ENCODE results near the gene FGD6.

DNA sequence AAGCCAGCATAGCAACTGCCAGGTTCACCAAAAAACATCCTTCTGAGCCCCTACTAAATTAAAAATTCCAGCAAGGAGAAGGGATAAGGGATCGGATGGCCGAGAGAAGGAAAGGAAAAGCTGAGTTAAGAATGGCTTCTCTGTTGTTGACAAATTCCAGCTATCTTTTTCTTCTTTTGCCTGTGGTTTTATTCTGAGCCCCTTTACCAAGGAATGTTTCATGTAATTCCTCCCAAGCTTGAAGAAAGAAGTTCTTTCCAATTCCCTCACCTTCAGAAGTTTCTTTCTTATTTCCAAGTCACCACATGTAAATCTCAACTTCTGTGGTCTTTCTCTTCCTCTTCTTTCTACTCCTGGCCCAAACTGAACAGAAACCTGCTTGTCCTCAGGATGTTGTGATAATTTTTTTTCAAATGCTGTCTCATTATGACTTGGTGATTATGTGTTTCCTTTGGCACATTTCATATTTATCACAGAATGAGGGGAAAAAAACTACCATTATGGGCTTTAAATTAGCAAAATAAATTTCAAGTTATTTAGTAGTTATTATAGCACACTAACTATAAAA, 40.0 kb downstream of the FGD6 start:
- TF ChIP-seq CTCF (IDR thresholded peaks at IDR 0.05) = no peak
- TF ChIP-seq, protein P1, sequence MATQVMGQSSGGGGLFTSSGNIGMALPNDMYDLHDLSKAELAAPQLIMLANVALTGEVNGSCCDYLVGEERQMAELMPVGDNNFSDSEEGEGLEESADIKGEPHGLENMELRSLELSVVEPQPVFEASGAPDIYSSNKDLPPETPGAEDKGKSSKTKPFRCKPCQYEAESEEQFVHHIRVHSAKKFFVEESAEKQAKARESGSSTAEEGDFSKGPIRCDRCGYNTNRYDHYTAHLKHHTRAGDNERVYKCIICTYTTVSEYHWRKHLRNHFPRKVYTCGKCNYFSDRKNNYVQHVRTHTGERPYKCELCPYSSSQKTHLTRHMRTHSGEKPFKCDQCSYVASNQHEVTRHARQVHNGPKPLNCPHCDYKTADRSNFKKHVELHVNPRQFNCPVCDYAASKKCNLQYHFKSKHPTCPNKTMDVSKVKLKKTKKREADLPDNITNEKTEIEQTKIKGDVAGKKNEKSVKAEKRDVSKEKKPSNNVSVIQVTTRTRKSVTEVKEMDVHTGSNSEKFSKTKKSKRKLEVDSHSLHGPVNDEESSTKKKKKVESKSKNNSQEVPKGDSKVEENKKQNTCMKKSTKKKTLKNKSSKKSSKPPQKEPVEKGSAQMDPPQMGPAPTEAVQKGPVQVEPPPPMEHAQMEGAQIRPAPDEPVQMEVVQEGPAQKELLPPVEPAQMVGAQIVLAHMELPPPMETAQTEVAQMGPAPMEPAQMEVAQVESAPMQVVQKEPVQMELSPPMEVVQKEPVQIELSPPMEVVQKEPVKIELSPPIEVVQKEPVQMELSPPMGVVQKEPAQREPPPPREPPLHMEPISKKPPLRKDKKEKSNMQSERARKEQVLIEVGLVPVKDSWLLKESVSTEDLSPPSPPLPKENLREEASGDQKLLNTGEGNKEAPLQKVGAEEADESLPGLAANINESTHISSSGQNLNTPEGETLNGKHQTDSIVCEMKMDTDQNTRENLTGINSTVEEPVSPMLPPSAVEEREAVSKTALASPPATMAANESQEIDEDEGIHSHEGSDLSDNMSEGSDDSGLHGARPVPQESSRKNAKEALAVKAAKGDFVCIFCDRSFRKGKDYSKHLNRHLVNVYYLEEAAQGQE (IDR thresholded peaks at IDR 0.05; ENCODE audit: insufficient read depth in 1 of 2, low read depth in 2 of 2, low read length in 1 of 2) = no peak
- no peak for TF ChIP-seq POLR2AphosphoS5 (IDR thresholded peaks at IDR 0.05; ENCODE audit: low read depth, low read length)
- TF ChIP-seq TCF7L2 (IDR thresholded peaks at IDR 0.05; ENCODE audit: low read depth, low read length) = no peak
- no peak for TF ChIP-seq SIN3A (IDR thresholded peaks at IDR 0.05; ENCODE audit: borderline replicate concordance, insufficient read depth, low read depth, low read length)

All from Panc1 (cell line).